ENCODE results near the gene HMGXB3.

Gene HMGXB3

GRCh38 chr5:150057052-150057451 is 56.5 kb downstream of the HMGXB3 start:
- TF ChIP-seq Cebpa-rat (IDR thresholded peaks at IDR 0.05): no peak
- H3K27ac ChIP-seq: peak overlapping the region in 10 of 11 experiments; percentile 32 to 93 (median 84); a peak in 16 of 22 replicates
- H3K27me3 ChIP-seq: no peaks in the 10 kb centered on the region
- peaks cover 85 to 97% (median 93%) of the 10 kb centered on the region in 11 experiments for H3K36me3 ChIP-seq
- H4K20me1 ChIP-seq: peaks cover 0 to 70% (median 10%) of the 10 kb centered on the region in 11 experiments; a peak in 11 of 22 replicates
- H3K9me3 ChIP-seq (replicated peaks in 1 of 11): no peaks in the 10 kb centered on the region
- H3K4me1 ChIP-seq: peaks cover 44 to 100% (median 90%) of the 10 kb centered on the region in 10 experiments
- no peak overlapping the region for H3K4me3 ChIP-seq
- peak overlapping the region in 5 of 11 experiments; percentile 78 to 88 (median 83); a peak in 9 of 22 replicates for H3K4me2 ChIP-seq
- peak overlapping the region in 6 of 11 experiments; percentile 10 to 72 (median 56); a peak in 5 of 22 replicates for H3K9ac ChIP-seq

GRCh38 chr5:150057511-150057910 is 57.0 kb downstream of the HMGXB3 start:
- H4K20me1 ChIP-seq: peaks cover 0 to 66% (median 6%) of the 10 kb centered on the region in 11 experiments; a peak in 10 of 22 replicates
- no peaks in the 10 kb centered on the region for H3K27me3 ChIP-seq
- TF ChIP-seq Cebpa-rat (IDR thresholded peaks at IDR 0.05): no peak
- H3K4me3 ChIP-seq: no peak overlapping the region; a peak in 1 of 20 replicates
- peak overlapping the region in 6 of 11 experiments; percentile 10 to 72 (median 64); a peak in 9 of 22 replicates for H3K9ac ChIP-seq
- H3K36me3 ChIP-seq: peaks cover 81 to 97% (median 91%) of the 10 kb centered on the region in 11 experiments
- peaks cover 42 to 100% (median 90%) of the 10 kb centered on the region in 10 experiments for H3K4me1 ChIP-seq
- H3K4me2 ChIP-seq: peak overlapping the region in 6 of 11 experiments; percentile 78 to 88 (median 84); a peak in 12 of 22 replicates
- H3K9me3 ChIP-seq (replicated peaks in 1 of 11): no peaks in the 10 kb centered on the region
- H3K27ac ChIP-seq: peak overlapping the region in 10 of 11 experiments; percentile 32 to 93 (median 84); a peak in 19 of 22 replicates

GRCh38 chr5:150057996-150058395 is 57.5 kb downstream of the HMGXB3 start:
- peaks cover 76 to 97% (median 91%) of the 10 kb centered on the region in 11 experiments for H3K36me3 ChIP-seq
- H3K27ac ChIP-seq: peak overlapping the region in 10 of 11 experiments; percentile 53 to 93 (median 84); a peak in 20 of 22 replicates
- H3K27me3 ChIP-seq: no peaks in the 10 kb centered on the region
- no peak overlapping the region; a peak in 1 of 20 replicates for H3K4me3 ChIP-seq
- H3K4me2 ChIP-seq: peak overlapping the region in 10 of 11 experiments; percentile 41 to 88 (median 78); a peak in 18 of 22 replicates
- no peak for TF ChIP-seq Cebpa-rat (IDR thresholded peaks at IDR 0.05)
- peak overlapping the region in 8 of 11 experiments; percentile 32 to 72 (median 64); a peak in 15 of 22 replicates for H3K9ac ChIP-seq
- no peaks in the 10 kb centered on the region for H3K9me3 ChIP-seq (replicated peaks in 1 of 11)
- peaks cover 42 to 100% (median 90%) of the 10 kb centered on the region in 10 experiments for H3K4me1 ChIP-seq
- peaks cover 0 to 61% (median 1%) of the 10 kb centered on the region in 11 experiments; a peak in 5 of 22 replicates for H4K20me1 ChIP-seq

DNA sequence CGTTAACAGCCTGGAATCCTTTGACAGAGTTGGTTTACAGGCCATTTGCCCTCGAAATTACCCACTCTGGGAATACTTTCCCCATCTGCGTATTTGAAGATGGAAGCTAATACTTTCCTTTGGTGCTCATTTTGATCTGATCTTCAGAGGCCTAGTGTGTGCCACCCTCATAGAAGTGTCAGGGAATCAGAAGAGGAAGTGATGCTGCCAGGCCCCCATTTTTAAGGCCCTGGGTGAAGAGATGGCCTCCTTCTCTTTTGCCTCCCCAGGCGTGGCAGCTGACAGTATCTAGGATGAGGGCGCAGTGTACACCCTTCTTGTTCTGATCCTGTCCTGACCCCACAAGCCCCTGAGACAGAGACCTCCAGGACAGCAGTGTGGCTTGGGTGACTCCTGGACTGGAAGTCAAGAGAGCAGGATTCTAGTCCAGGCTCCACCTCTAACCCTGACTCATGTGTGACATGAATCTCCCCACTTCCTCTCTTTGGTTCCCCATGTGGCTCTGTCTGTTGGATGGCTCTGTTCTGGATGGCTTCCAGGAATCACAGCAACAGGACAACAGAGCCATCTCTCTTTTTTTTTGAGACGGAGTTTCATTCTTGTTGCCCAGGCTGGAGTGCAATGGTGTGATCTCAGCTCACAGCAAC is 58.1 kb downstream of the HMGXB3 start:
- H3K9ac ChIP-seq: peak overlapping the region in 9 of 11 experiments; percentile 32 to 72 (median 63); a peak in 16 of 22 replicates
- no peaks in the 10 kb centered on the region for H3K27me3 ChIP-seq
- TF ChIP-seq Cebpa-rat (IDR thresholded peaks at IDR 0.05): no peak
- H3K4me2 ChIP-seq: peak overlapping the region; percentile 32 to 92 (median 78)
- peaks cover 70 to 97% (median 91%) of the 10 kb centered on the region in 11 experiments for H3K36me3 ChIP-seq
- no peaks in the 10 kb centered on the region for H3K9me3 ChIP-seq (replicated peaks in 1 of 11)
- H3K27ac ChIP-seq: peak overlapping the region; percentile 45 to 93 (median 84)
- peaks cover 44 to 100% (median 90%) of the 10 kb centered on the region in 10 experiments for H3K4me1 ChIP-seq
- no peak overlapping the region; a peak in 2 of 20 replicates for H3K4me3 ChIP-seq
- H4K20me1 ChIP-seq: peaks cover 0 to 57% (median 0%) of the 10 kb centered on the region in 11 experiments; a peak in 5 of 22 replicates

DNA sequence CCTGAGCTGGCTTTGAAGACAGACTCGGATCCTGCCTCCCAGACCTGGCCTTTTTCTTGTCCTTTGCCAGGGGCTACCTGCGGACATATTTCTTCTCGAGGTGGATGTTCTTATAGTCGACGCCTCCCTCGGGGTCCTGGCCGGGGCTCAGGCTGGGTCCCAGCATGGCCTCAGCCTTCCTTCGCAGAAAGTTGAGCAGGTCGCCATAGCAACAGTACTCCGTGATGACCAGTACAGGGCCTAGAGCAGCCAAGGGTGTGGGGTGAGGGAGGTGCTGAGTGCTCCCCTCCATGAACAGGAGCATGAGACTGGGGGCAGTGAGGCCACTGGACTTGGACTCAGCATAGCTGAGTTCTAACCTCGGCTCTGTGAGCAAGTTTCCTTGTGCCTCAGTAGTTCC is 59.1 kb downstream of the HMGXB3 start:
- H3K27ac ChIP-seq: peak overlapping the region; percentile 15 to 93 (median 84); a peak in 19 of 22 replicates
- no peaks in the 10 kb centered on the region for H3K9me3 ChIP-seq (replicated peaks in 1 of 11)
- no peaks in the 10 kb centered on the region for H3K27me3 ChIP-seq
- H3K9ac ChIP-seq: peak overlapping the region in 7 of 11 experiments; percentile 32 to 72 (median 52); a peak in 8 of 22 replicates
- no peak overlapping the region; a peak in 1 of 20 replicates for H3K4me3 ChIP-seq
- H3K4me1 ChIP-seq: peaks cover 54 to 100% (median 91%) of the 10 kb centered on the region in 10 experiments
- peaks cover 0 to 49% (median 0%) of the 10 kb centered on the region in 11 experiments; a peak in 4 of 22 replicates for H4K20me1 ChIP-seq
- H3K36me3 ChIP-seq: peaks cover 60 to 97% (median 85%) of the 10 kb centered on the region in 11 experiments
- H3K4me2 ChIP-seq: peak overlapping the region; percentile 32 to 92 (median 67); a peak in 21 of 22 replicates
- no peak for TF ChIP-seq Cebpa-rat (IDR thresholded peaks at IDR 0.05)

DNA sequence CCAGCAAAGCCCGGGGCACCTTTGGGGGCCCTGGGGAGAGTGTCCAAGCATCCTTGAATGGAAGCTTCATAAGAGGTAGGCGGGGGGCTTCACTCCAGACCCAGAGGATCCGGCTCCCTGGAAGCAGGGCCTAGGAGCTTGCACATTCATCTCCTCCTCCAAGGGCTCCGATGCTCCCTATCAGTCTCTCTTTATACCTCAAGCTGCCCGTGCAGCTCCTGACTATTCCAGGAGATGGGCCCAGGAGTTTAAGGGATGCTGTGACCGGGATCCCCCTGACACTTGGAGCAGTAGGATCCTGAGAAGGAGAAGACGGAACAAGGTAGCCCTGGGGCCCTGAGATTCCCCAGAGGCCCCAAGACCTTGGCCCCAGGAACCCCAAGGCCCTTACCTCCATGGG is 59.9 kb downstream of the HMGXB3 start:
- no peaks in the 10 kb centered on the region for H3K27me3 ChIP-seq
- no peaks in the 10 kb centered on the region for H3K9me3 ChIP-seq (replicated peaks in 1 of 11)
- H3K4me3 ChIP-seq: no peak overlapping the region
- peaks cover 51 to 89% (median 77%) of the 10 kb centered on the region in 11 experiments for H3K36me3 ChIP-seq
- no peak for TF ChIP-seq Cebpa-rat (IDR thresholded peaks at IDR 0.05)
- H3K4me1 ChIP-seq: peaks cover 60 to 100% (median 91%) of the 10 kb centered on the region in 10 experiments
- peaks cover 0 to 41% (median 0%) of the 10 kb centered on the region in 11 experiments; a peak in 3 of 22 replicates for H4K20me1 ChIP-seq
- H3K9ac ChIP-seq: peak overlapping the region in 3 of 11 experiments; percentile 40 to 60 (median 49); a peak in 5 of 22 replicates
- peak overlapping the region in 10 of 11 experiments; percentile 4 to 93 (median 84); a peak in 17 of 22 replicates for H3K27ac ChIP-seq
- H3K4me2 ChIP-seq: peak overlapping the region in 6 of 11 experiments; percentile 41 to 92 (median 84); a peak in 11 of 22 replicates

DNA sequence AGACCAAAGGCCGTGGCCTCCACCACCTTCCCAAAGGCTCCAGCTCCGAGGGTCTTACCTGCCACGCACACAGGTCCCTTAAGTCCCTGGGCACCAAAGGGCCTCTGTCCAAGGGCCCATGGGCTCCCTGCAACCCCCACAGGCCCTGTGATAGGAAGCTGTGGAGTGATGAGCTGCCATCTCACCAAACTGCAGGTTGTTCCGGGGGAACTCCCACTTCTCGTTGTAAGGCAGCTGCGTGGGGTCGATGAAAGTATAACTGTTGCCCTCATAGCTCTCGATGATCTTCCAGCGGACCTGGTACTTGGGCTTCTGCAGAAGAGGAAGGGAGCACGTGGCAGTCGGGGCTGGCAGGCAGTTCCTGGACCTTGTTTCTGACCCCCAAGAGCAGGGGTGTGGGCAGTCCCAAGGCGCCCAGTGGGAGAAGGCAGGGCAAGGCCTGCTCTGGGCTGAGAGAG is 61.0 kb downstream of the HMGXB3 start:
- H4K20me1 ChIP-seq: peaks cover 0 to 30% (median 0%) of the 10 kb centered on the region in 11 experiments; a peak in 2 of 22 replicates
- peak overlapping the region in 9 of 11 experiments; percentile 15 to 90 (median 47); a peak in 14 of 22 replicates for H3K27ac ChIP-seq
- no peaks in the 10 kb centered on the region for H3K27me3 ChIP-seq
- H3K9ac ChIP-seq: peak overlapping the region in 1 of 11 experiments; percentile 13; a peak in 2 of 22 replicates
- peak overlapping the region in 9 of 11 experiments; percentile 20 to 100 (median 64); a peak in 14 of 22 replicates for H3K4me2 ChIP-seq
- H3K4me1 ChIP-seq: peaks cover 71 to 100% (median 94%) of the 10 kb centered on the region in 10 experiments
- no peaks in the 10 kb centered on the region for H3K9me3 ChIP-seq (replicated peaks in 1 of 11)
- H3K4me3 ChIP-seq: no peak overlapping the region
- H3K36me3 ChIP-seq: peaks cover 40 to 81% (median 66%) of the 10 kb centered on the region in 11 experiments
- no peak for TF ChIP-seq Cebpa-rat (IDR thresholded peaks at IDR 0.05)

- H3K4me1 ChIP-seq: peaks cover 79 to 100% (median 98%) of the 10 kb centered on the region in 10 experiments
- H3K36me3 ChIP-seq: peaks cover 32 to 81% (median 58%) of the 10 kb centered on the region in 11 experiments
- no peak for TF ChIP-seq Cebpa-rat (IDR thresholded peaks at IDR 0.05)
- H3K4me3 ChIP-seq: no peak overlapping the region; a peak in 2 of 20 replicates
- H3K4me2 ChIP-seq: peak overlapping the region; percentile 92 to 100 (median 99)
- peaks cover 0 to 22% (median 0%) of the 10 kb centered on the region in 11 experiments; a peak in 2 of 22 replicates for H4K20me1 ChIP-seq
- no peaks in the 10 kb centered on the region for H3K9me3 ChIP-seq (replicated peaks in 1 of 11)
- H3K9ac ChIP-seq: peak overlapping the region in 3 of 11 experiments; percentile 3 to 85 (median 51); a peak in 3 of 22 replicates
- H3K27me3 ChIP-seq: no peaks in the 10 kb centered on the region
- H3K27ac ChIP-seq: peak overlapping the region; percentile 76 to 99 (median 93); a peak in 15 of 22 replicates
Measured at GRCh38 chr5:150062216-150062922, 61.8 kb downstream of the HMGXB3 start.

Data from BLaER1 treated with 17β-estradiol and CSF1 and Interleukin-3, amounts not matched to agents 10 nM and 100 nM (cell line).